Sigmoid colon (tissue), 7 donors: Measurements from ENCODE around the gene TGFB3. TPM values are rescaled to one million over a fixed set of nuclear protein-coding genes. Genes with fewer than 3 reads are reported as not detected.

ENCODE experiments used
- DNase-seq: peaks from one replicate; pipeline ENCODE4 v3.0.0-alpha.2; 2019
- H3K27ac ChIP-seq, 4 donors: fragments of 200-600 bp; sonication (generic); one replicate each; pipeline ENCODE4 v1.5.1; 2016 to 2019; ENCODE audit warnings: mild to moderate bottlenecking in 1 of 4
- H3K27me3 ChIP-seq, 3 donors: fragments of 200-600 bp; sonication (generic); one replicate each; pipeline ENCODE4 v1.5.1; 2019; ENCODE audit warnings: mild to moderate bottlenecking in 1 of 3
- H3K36me3 ChIP-seq, 4 donors: fragments of 200-600 bp; sonication (generic); one replicate each; pipeline ENCODE4 v1.5.1; 2016 to 2019
- H3K4me1 ChIP-seq, 4 donors: fragments of 200-600 bp; sonication (generic); one replicate each; pipeline ENCODE4 v1.5.1; 2017 to 2019
- H3K4me3 ChIP-seq, 4 donors: fragments of 200-600 bp; sonication (generic); one replicate each; pipeline ENCODE4 v1.5.1; 2017 to 2019; ENCODE audit warnings: mild to moderate bottlenecking in 2 of 4, moderate library complexity in 1 of 4
- H3K9me3 ChIP-seq, 4 donors: fragments of 200-600 bp in 3 of 4; sonication (generic) in 3 of 4; one replicate each; pipeline versions ENCODE4 v1.5.1 to v1.6.1; 2013 to 2019
- CTCF ChIP-seq, 4 experiments: fragments of 450-650 bp in 3 of 4; fragments of 200-600 bp in 1 of 4; IDR thresholded peaks; one replicate each; pipeline ENCODE4 v1.5.1; 2016 to 2019; ENCODE audit warnings: antibody characterized with exemption in 4 of 4, mild to moderate bottlenecking in 3 of 4, moderate library complexity in 2 of 4
- EP300 ChIP-seq, 4 donors: sonication (generic); formaldehyde crosslinking; IDR thresholded peaks; one replicate each; pipeline ENCODE4 v1.6.1; 2017; ENCODE audit warnings: antibody characterized with exemption in 4 of 4
- POLR2A ChIP-seq, 2 donors: fragments of 450-650 bp; IDR thresholded peaks; one replicate each; pipeline ENCODE4 v1.6.1; 2016; ENCODE audit warnings: antibody characterized with exemption in 2 of 2, mild to moderate bottlenecking in 2 of 2, moderate library complexity in 2 of 2
- POLR2AphosphoS5 ChIP-seq, 4 donors: sonication (generic); formaldehyde crosslinking; IDR thresholded peaks; one replicate each; pipeline ENCODE4 v1.6.1; 2017; ENCODE audit warnings: antibody characterized with exemption in 4 of 4
- WGBS, 2 donors: extraction: QIAGEN DNeasy Blood & Tissue Kit; methylation state at CpG; one replicate each; pipeline ENCODE4 v1.1.7; 2013; 5-methylcytosine and 5-hydroxymethylcytosine counted together
- intact Hi-C: fragments of 100-400 bp; cut with DNase I; formaldehyde crosslinking; loops from one replicate; pipeline ENCODE4 v1.15.1; 2023
- polyA plus RNA-seq, 3 donors: library from polyadenylated mRNA; stranded (reverse); fragments of 200-250 nt; gene quantifications; one replicate each; pipeline ENCODE4 v1.2.3, GENCODE V29; 2013
- total RNA-seq, 4 donors: library from RNA; depleted of rRNA; stranded (reverse); fragments of >200 nt; gene quantifications; one replicate each; pipeline ENCODE4 v1.1.0, GENCODE V29; 2016
- donor health status: healthy with polysubstance abuse.
- donor health status: Bipolar disorder and iron deficiency.
- donor health status: healthy.

The TGFB3 gene
- total and polyA plus RNA-seq, 7 donors, result 2.3 to 44.0 (median 7.8) TPM

GRCh38 chr14:75982266-75983018 lies 647 bp upstream of the TGFB3 start:
- 1% methylated on average over 77 of the region's 77 CpGs for WGBS, 2 donors
- peak in 3 of 4 experiments; percentile 34 to 77 (median 47) for TF ChIP-seq CTCF (IDR thresholded peaks at IDR 0.05)
- TF ChIP-seq POLR2A (IDR thresholded peaks at IDR 0.05), result no peak
- peak; percentile 38 to 62 (median 50) for TF ChIP-seq POLR2AphosphoS5 (IDR thresholded peaks at IDR 0.05)
- DNase-seq, result peak; percentile 92
- Histone ChIP-seq H3K27ac (peak overlapping the region; percentile 94 to 99 (median 96)), H3K4me3 (peak overlapping the region; percentile 60 to 81 (median 74)), H3K9me3 (no peaks in the 10 kb centered on the region), H3K4me1 (peaks cover 0 to 68% (median 58%) of the 10 kb centered on the region in 4 donors), H3K36me3 (no peaks in the 10 kb centered on the region), H3K27me3 (no peaks in the 10 kb centered on the region)
- intact Hi-C loops, result loop anchor here (1.0 to 5.0 kb wide), 4 partner anchors 76 to 405 kb away; partner anchors contain the start of gene FLVCR2

GRCh38 chr14:75980856-75981255 lies 939 bp downstream of the TGFB3 start:
- no peaks in the 10 kb centered on the region for H3K9me3 ChIP-seq
- TF ChIP-seq EP300 (IDR thresholded peaks at IDR 0.05) (no peak), CTCF (IDR thresholded peaks at IDR 0.05) (no peak), POLR2A (IDR thresholded peaks at IDR 0.05) (no peak), POLR2AphosphoS5 (IDR thresholded peaks at IDR 0.05) (peak in 1 of 4 donors; percentile 16)
- H3K4me3 ChIP-seq, result peak overlapping the region; percentile 18 to 81 (median 74)
- intact Hi-C loops, result loop anchor here (5.0 kb wide), 1 partner anchor 404 kb away; the partner anchor contains the start of gene FLVCR2
- H3K27me3 ChIP-seq, result no peaks in the 10 kb centered on the region
- peak; percentile 76 for DNase-seq
- H3K27ac ChIP-seq, result peak overlapping the region; percentile 94 to 99 (median 96)
- no peaks in the 10 kb centered on the region for H3K36me3 ChIP-seq
- peaks cover 0 to 58% (median 45%) of the 10 kb centered on the region in 4 donors for H3K4me1 ChIP-seq
- 76 to 90% methylated on average over 8 of the region's 8 CpGs for WGBS, 2 donors

- WGBS, 2 donors, result 79 to 87% methylated on average over 27 of the region's 27 CpGs
- intact Hi-C loops, result loop anchor here (5.0 kb wide), 1 partner anchor 403 kb away; the partner anchor contains the start of gene FLVCR2
- Histone ChIP-seq H3K36me3 (no peaks in the 10 kb centered on the region), H3K27ac (peak overlapping the region; percentile 94 to 99 (median 96)), H3K4me1 (peaks cover 0 to 52% (median 43%) of the 10 kb centered on the region in 4 donors), H3K4me3 (peak overlapping the region; percentile 20 to 81 (median 74)), H3K27me3 (no peaks in the 10 kb centered on the region), H3K9me3 (no peaks in the 10 kb centered on the region)
- peak; percentile 83 for DNase-seq
- no peak for TF ChIP-seq POLR2A (IDR thresholded peaks at IDR 0.05)
- peak in 1 of 4 donors; percentile 45 for TF ChIP-seq POLR2AphosphoS5 (IDR thresholded peaks at IDR 0.05)
Measured at GRCh38 chr14:75979648-75980565, 1.9 kb downstream of the TGFB3 start.

GRCh38 chr14:75979071-75979571 lies 2.7 kb downstream of the TGFB3 start:
- TF ChIP-seq POLR2A (IDR thresholded peaks at IDR 0.05) (no peak), CTCF (IDR thresholded peaks at IDR 0.05) (peak; percentile 39 to 62 (median 57))
- peak; percentile 69 for DNase-seq
- Histone ChIP-seq H3K4me1 (peaks cover 0 to 50% (median 42%) of the 10 kb centered on the region in 4 donors), H3K27ac (peak overlapping the region; percentile 94 to 99 (median 96)), H3K4me3 (peak overlapping the region; percentile 4 to 81 (median 74)), H3K27me3 (no peaks in the 10 kb centered on the region), H3K36me3 (no peaks in the 10 kb centered on the region), H3K9me3 (no peaks in the 10 kb centered on the region)
- WGBS, 2 donors, result 47 to 59% methylated on average over 14 of the region's 14 CpGs
- intact Hi-C loops, result no loop called here
